DND-41 (cell line): ENCODE results near the gene OR2AE1.
"Not testable (repeated sequence)": the region's sequence is repeated elsewhere in the genome, so short reads cannot be mapped to it uniquely, and the experiment has no call there.

ENCODE experiments used
- ATAC-seq: fragments of 200-7000 bp; cut with Tn5 transposase; 3 replicates; pipeline ENCODE4 v1.9.1; 2021; ENCODE audit warnings: low read depth; ENCODE audit not compliant: insufficient read depth
- DNase-seq: peaks from one replicate; pipeline ENCODE4 v3.0.0-alpha.2; 2020
- H2AFZ ChIP-seq: 2 replicates; pipeline ENCODE4 v1.6.0; 2012; ENCODE audit warnings: low read depth, low read length
- H3K27ac ChIP-seq: 2 replicates; pipeline ENCODE4 v1.5.1; 2012; ENCODE audit warnings: low read length, inconsistent platforms
- H3K27me3 ChIP-seq: fragments of 200-600 bp; sonication (generic); 2 replicates; pipeline ENCODE4 v1.6.0; 2012; ENCODE audit warnings: low read length, mild to moderate bottlenecking, inconsistent platforms; ENCODE audit not compliant: insufficient read depth, poor library complexity
- H3K36me3 ChIP-seq: 2 replicates; pipeline ENCODE4 v1.5.1; 2012; ENCODE audit warnings: low read length, inconsistent platforms; ENCODE audit not compliant: insufficient read depth
- H3K4me1 ChIP-seq: 2 replicates; pipeline ENCODE4 v1.5.1; 2012; ENCODE audit warnings: mild to moderate bottlenecking, low read length; ENCODE audit not compliant: insufficient read depth
- H3K4me2 ChIP-seq: 2 replicates; pipeline ENCODE4 v1.6.0; 2012; ENCODE audit warnings: mild to moderate bottlenecking, moderate library complexity, low read length, inconsistent platforms; ENCODE audit not compliant: insufficient read depth
- H3K4me3 ChIP-seq, 2 experiments: fragments of 200-600 bp in 1 of 2; shearing (Covaris generic) in 1 of 2; 2 replicates each; pipeline ENCODE4 v1.5.1; 2012 to 2016; ENCODE audit warnings: inconsistent platforms in 2 of 2, low read length in 2 of 2, mild to moderate bottlenecking in 2 of 2, low read depth in 1 of 2, moderate library complexity in 1 of 2
- H3K79me2 ChIP-seq: 2 replicates; pipeline ENCODE4 v1.6.0; 2012; ENCODE audit warnings: low read length, inconsistent platforms; ENCODE audit not compliant: insufficient read depth
- H3K9ac ChIP-seq: 2 replicates; pipeline ENCODE4 v1.6.0; 2012; ENCODE audit warnings: low read depth, mild to moderate bottlenecking, inconsistent platforms, low read length, moderate library complexity
- H3K9me3 ChIP-seq: 2 replicates; pipeline ENCODE4 v1.5.1; 2012; ENCODE audit warnings: low read length, moderate library complexity, mild to moderate bottlenecking, inconsistent platforms; ENCODE audit not compliant: insufficient read depth, severe bottlenecking
- H4K20me1 ChIP-seq: 2 replicates; pipeline ENCODE4 v1.6.0; 2012; ENCODE audit warnings: low read length; ENCODE audit not compliant: insufficient read depth
- EZH2 ChIP-seq: IDR thresholded peaks from 3 replicates; pipeline ENCODE4 v1.6.1; 2012; ENCODE audit warnings: borderline replicate concordance, low read depth, mild to moderate bottlenecking, moderate library complexity, low read length, inconsistent platforms; ENCODE audit not compliant: severe bottlenecking
- TF ChIP-seq, protein P1 (sequence below): IDR thresholded peaks from 2 replicates; pipeline ENCODE4 v1.5.1; 2012; ENCODE audit warnings: borderline replicate concordance, low read length, moderate library complexity, mild to moderate bottlenecking; ENCODE audit not compliant: poor library complexity, severe bottlenecking; ENCODE audit errors: extremely low read depth

OR2AE1 gene

DNA sequence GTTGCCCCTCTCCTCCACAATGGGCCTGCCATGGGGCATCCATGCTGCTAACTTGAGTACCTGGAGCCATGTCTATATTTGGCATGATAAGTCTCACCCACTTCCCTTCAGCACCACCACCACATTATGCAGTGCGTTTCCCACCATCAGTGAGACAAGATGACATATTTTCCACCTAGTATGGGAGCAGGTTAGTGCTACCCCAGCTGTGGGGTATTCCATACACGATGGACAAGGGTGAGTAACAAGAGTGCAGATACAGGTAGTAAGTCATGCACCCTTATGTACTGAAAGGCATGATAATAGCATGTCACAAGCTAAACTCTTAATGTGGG lies 21.2 kb upstream of the OR2AE1 start:
- Histone ChIP-seq H3K79me2 (no peaks in the 10 kb centered on the region), H3K36me3 (peaks cover 47% of the 10 kb centered on the region), H3K9me3 (no peaks in the 10 kb centered on the region), H3K27ac (no peak overlapping the region), H3K4me2 (no peak overlapping the region), H4K20me1 (0 out of 2 replicates have a peak, but pooled peaks cover 3% of the 10 kb centered on the region), H3K27me3 (no peaks in the 10 kb centered on the region), H2AFZ (no peak overlapping the region), H3K4me3 (no peak overlapping the region), H3K9ac (no peak overlapping the region), H3K4me1 (no peaks in the 10 kb centered on the region)
- ATAC-seq, result no peak
- TF ChIP-seq, protein P1, sequence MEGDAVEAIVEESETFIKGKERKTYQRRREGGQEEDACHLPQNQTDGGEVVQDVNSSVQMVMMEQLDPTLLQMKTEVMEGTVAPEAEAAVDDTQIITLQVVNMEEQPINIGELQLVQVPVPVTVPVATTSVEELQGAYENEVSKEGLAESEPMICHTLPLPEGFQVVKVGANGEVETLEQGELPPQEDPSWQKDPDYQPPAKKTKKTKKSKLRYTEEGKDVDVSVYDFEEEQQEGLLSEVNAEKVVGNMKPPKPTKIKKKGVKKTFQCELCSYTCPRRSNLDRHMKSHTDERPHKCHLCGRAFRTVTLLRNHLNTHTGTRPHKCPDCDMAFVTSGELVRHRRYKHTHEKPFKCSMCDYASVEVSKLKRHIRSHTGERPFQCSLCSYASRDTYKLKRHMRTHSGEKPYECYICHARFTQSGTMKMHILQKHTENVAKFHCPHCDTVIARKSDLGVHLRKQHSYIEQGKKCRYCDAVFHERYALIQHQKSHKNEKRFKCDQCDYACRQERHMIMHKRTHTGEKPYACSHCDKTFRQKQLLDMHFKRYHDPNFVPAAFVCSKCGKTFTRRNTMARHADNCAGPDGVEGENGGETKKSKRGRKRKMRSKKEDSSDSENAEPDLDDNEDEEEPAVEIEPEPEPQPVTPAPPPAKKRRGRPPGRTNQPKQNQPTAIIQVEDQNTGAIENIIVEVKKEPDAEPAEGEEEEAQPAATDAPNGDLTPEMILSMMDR, result no peak
- TF ChIP-seq EZH2, result no peak
- DNase-seq, result no peak

DNA sequence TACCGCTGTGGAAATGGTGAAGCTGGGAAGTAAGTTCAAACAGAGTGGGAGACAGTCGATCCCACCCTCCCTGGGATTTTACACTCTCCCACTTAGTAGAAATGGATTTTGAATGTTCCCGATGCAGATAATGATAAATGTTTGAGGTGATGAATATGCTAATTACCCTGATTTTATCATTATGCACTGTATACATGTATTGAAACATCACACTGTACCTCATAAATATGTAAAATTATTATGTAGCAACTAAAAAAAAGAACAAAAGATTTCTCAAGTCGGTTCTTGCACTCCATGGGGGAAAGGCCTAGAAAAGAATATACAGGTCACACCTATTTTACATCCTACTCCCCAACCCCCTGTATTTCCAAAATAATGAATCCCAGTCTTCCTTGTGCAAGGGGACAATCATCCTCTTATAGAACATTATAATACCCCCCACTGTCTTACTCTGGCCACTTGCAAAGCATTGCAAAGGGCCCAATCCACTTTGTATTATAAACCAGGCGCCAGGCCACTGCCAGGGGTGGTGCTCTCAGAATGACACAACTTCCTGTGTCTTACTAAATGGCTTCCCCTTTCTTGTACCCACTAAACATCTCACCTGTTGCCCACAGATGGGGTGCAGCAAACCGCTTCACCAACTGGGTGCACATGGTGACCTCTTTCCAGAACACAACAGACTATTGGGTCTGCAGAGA lies 20.6 kb upstream of the OR2AE1 start:
- DNase-seq (no peak), ATAC-seq (0 out of 3 replicates have a peak, but pooled peaks have one; percentile 28)
- H4K20me1 ChIP-seq, result 0 out of 2 replicates have a peak, but pooled peaks cover 3% of the 10 kb centered on the region
- H3K9ac ChIP-seq, result no peak overlapping the region
- no peak overlapping the region for H3K4me3 ChIP-seq
- H3K36me3 ChIP-seq, result peaks cover 43% of the 10 kb centered on the region
- H3K79me2 ChIP-seq, result no peaks in the 10 kb centered on the region
- no peak overlapping the region for H3K27ac ChIP-seq
- no peaks in the 10 kb centered on the region for H3K27me3 ChIP-seq
- H3K4me1 ChIP-seq, result no peaks in the 10 kb centered on the region
- TF ChIP-seq EZH2, result no peak
- TF ChIP-seq, protein P1, result no peak
- no peak overlapping the region for H2AFZ ChIP-seq
- H3K9me3 ChIP-seq, result no peaks in the 10 kb centered on the region
- no peak overlapping the region for H3K4me2 ChIP-seq

DNA sequence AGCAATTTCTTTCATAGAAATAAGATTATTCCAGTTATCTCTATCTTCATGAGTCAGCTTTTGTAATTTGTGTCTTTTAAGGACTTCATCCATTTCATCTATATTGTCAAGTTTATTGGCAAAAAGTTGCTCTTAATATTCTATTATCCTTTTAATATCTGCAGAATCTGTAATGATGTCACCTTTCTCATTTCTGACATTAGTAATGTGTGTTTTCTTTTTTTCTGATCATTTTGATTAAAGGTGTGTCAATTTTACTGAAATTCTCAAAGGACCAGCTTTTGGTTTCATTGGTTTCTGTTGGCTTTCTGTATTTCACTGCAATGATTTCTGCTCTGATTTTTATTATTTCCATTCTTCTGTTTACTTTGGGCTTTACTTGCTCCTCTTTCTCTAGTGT lies 17.9 kb upstream of the OR2AE1 start:
- TF ChIP-seq EZH2, result no peak
- TF ChIP-seq, protein P1, result no peak
- peaks cover 33% of the 10 kb centered on the region for H3K36me3 ChIP-seq

DNA sequence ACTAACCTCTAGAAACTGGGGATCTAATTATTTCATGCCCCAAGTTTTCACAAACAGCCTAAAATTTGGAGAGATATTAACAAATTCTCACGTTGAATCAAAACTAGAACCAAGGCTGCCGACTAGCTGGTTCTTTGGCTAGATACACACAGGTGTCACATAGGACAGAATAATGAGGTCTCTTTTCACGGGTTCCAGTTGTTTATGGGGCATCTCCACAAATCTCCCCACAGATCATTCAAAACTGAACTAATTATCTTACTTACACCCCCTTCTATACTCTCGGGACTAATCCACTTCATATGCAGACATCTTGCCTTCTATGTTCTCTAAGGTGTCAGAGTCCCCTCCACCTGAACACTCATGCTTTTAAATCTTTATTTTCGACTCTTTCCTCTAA lies 16.4 kb upstream of the OR2AE1 start:
- no peak overlapping the region for H3K4me3 ChIP-seq
- H3K4me1 ChIP-seq, result no peaks in the 10 kb centered on the region
- H3K9me3 ChIP-seq, result peaks cover 10% of the 10 kb centered on the region
- TF ChIP-seq, protein P1, result no peak
- no peak for TF ChIP-seq EZH2
- H3K27ac ChIP-seq, result no peak overlapping the region
- DNase-seq (no peak), ATAC-seq (no peak)
- H4K20me1 ChIP-seq, result 0 out of 2 replicates have a peak, but pooled peaks cover 3% of the 10 kb centered on the region
- no peaks in the 10 kb centered on the region for H3K27me3 ChIP-seq
- H2AFZ ChIP-seq, result no peak overlapping the region
- H3K9ac ChIP-seq, result no peak overlapping the region
- no peaks in the 10 kb centered on the region for H3K79me2 ChIP-seq
- H3K4me2 ChIP-seq, result no peak overlapping the region
- H3K36me3 ChIP-seq, result peaks cover 27% of the 10 kb centered on the region

More for the DNA sequence above, 17.9 kb upstream of the OR2AE1 start:
- Histone ChIP-seq H3K4me2 (no peak overlapping the region), H3K9ac (no peak overlapping the region), H3K9me3 (peaks cover 4% of the 10 kb centered on the region), H3K79me2 (no peaks in the 10 kb centered on the region), H3K4me1 (no peaks in the 10 kb centered on the region), H3K27ac (no peak overlapping the region), H3K4me3 (no peak overlapping the region), H3K27me3 (no peaks in the 10 kb centered on the region), H2AFZ (no peak overlapping the region), H4K20me1 (0 out of 2 replicates have a peak, but pooled peaks cover 3% of the 10 kb centered on the region)
- ATAC-seq (no peak), DNase-seq (no peak)

DNA sequence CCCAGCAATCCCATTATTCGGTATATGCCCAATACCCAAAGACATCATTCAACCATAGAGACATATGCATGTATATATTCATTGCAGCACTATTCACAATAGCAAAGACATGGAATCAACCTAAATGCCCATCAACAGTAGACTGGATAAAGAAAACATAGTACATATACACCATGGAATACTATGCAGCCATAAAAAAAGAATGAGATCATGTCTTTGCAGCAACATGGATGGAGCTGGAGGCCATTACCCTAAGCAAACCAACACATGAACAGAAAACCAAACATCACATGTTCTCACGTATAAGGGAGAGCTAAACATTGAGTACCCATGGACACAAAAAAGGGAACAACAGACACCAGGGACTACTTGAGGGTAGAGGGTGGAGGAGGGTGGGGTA lies 13.5 kb upstream of the OR2AE1 start:
- not testable (repeated sequence) for ATAC-seq, H3K4me1 ChIP-seq, DNase-seq, H3K4me2 ChIP-seq, H3K4me3 ChIP-seq, H3K79me2 ChIP-seq, H3K9me3 ChIP-seq, H3K9ac ChIP-seq, H3K27me3 ChIP-seq, H2AFZ ChIP-seq, H4K20me1 ChIP-seq, H3K27ac ChIP-seq
- H3K36me3 ChIP-seq, result peaks cover 23% of the 10 kb centered on the region
